MM.1S (cell line): ENCODE data around the gene LPIN1.
A peak's percentile ranks its signal among the peaks of the same experiment; 100 is the strongest.

Experiments used
- DNase-seq: peaks from one replicate; pipeline ENCODE4 v3.0.0-alpha.2; 2015
- H2AFZ ChIP-seq: fragments of 300-600 bp; sonication (generic); 2 replicates; pipeline ENCODE4 v1.6.0; 2016; ENCODE audit warnings: antibody characterized with exemption, low read length
- H3F3A ChIP-seq: fragments of 300-600 bp; sonication (generic); 2 replicates; pipeline ENCODE4 v1.6.1; 2016; ENCODE audit warnings: mild to moderate bottlenecking, antibody characterized with exemption, low read length, moderate library complexity, mixed read lengths; ENCODE audit not compliant: insufficient read depth
- H3K27ac ChIP-seq: fragments of 300-600 bp; sonication (generic); 2 replicates; pipeline ENCODE4 v1.5.1; 2016; ENCODE audit warnings: mild to moderate bottlenecking, low read length
- H3K27me3 ChIP-seq: fragments of 300-600 bp; sonication (generic); replicated peaks from 2 replicates; pipeline ENCODE4 v1.6.0; 2016; ENCODE audit warnings: low read length; ENCODE audit not compliant: insufficient read depth
- H3K36me3 ChIP-seq: fragments of 300-600 bp; sonication (generic); replicated peaks from 2 replicates; pipeline ENCODE4 v1.6.1; 2016; ENCODE audit warnings: mild to moderate bottlenecking, low read length, mixed read lengths; ENCODE audit not compliant: insufficient read depth
- H3K4me1 ChIP-seq: fragments of 300-600 bp; sonication (generic); 2 replicates; pipeline ENCODE4 v1.6.1; 2016; ENCODE audit warnings: low read length, mixed read lengths
- H3K4me2 ChIP-seq: fragments of 300-600 bp; sonication (generic); 2 replicates; pipeline ENCODE4 v1.6.0; 2016; ENCODE audit warnings: low read depth, low read length
- H3K4me3 ChIP-seq: fragments of 300-600 bp; sonication (generic); 2 replicates; pipeline ENCODE4 v1.5.1; 2016; ENCODE audit warnings: low read length, mixed read lengths
- H3K79me2 ChIP-seq: fragments of 300-600 bp; sonication (generic); 2 replicates; pipeline ENCODE4 v1.6.1; 2016; ENCODE audit warnings: mixed run types, low read length, mixed read lengths
- H3K9ac ChIP-seq: fragments of 300-600 bp; sonication (generic); 2 replicates; pipeline ENCODE4 v1.6.1; 2016; ENCODE audit warnings: low read length, mixed read lengths
- H3K9me2 ChIP-seq: fragments of 300-600 bp; sonication (generic); replicated peaks from 2 replicates; pipeline ENCODE4 v1.6.1; 2016; ENCODE audit warnings: mild to moderate bottlenecking, low read length, mixed read lengths; ENCODE audit not compliant: insufficient read depth
- H3K9me3 ChIP-seq: fragments of 300-600 bp; sonication (generic); replicated peaks from 2 replicates; pipeline ENCODE4 v1.6.1; 2016; ENCODE audit warnings: mild to moderate bottlenecking, low read length, mixed read lengths; ENCODE audit not compliant: insufficient read depth
- H4K20me1 ChIP-seq: fragments of 300-600 bp; sonication (generic); 2 replicates; pipeline ENCODE4 v1.6.1; 2016; ENCODE audit warnings: mild to moderate bottlenecking, low read length, moderate library complexity, mixed read lengths; ENCODE audit not compliant: insufficient read depth
- CTCF ChIP-seq: fragments of 300-600 bp; sonication (generic); IDR thresholded peaks from 2 replicates; pipeline ENCODE4 v1.5.1; 2016; ENCODE audit warnings: antibody characterized with exemption, low read length, mixed read lengths
- EZH2 ChIP-seq: fragments of 300-600 bp; sonication (generic); optimal IDR thresholded peaks from 2 replicates; pipeline ENCODE3; 2017; ENCODE audit warnings: low read depth, mild to moderate bottlenecking, antibody characterized with exemption, low read length, mixed read lengths
- EZH2phosphoT487 ChIP-seq: fragments of 300-600 bp; sonication (generic); IDR thresholded peaks from 2 replicates; pipeline ENCODE4 v1.6.1; 2018; ENCODE audit warnings: antibody characterized with exemption, low read length

Gene LPIN1

DNA sequence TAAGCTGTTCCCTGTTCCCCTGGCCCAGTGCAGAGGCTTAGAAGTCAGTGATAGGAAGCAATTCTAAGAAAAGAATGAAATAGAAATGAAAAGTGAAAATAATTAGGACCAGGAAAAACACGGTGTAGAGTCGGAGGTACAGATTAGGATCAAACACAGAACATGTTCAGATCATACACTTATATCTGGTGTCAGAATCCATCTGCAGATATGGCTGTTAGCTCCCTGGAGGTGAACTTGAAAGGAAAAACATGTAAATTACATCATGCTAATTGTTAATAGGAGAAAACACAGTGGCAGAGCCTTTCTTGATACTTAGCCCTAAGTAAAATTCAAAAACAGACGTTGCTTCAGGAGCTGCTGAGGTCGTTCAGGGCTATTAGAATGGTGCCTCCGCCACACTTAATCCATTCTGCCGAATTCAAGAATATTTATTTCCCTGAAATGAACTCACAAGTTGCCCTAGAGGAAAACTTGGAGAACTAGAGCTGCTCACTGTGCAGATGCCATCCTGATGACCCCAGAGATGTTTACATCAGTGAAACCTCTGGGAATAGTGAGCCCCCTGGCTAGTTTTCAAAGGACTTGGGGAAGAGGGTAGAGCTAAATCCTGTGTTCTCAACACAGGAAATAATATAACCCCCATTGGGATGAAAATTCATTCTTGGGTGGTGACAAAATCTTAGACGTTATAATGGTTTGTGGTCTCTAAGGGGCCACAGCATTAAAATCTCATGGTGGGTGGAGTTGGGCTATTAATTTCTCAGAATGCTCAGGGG, 27.5 kb downstream of the LPIN1 start:
- H2AFZ ChIP-seq = no peak overlapping the region
- peaks cover 58% of the 10 kb centered on the region for H3F3A ChIP-seq
- peaks cover 88% of the 10 kb centered on the region for H3K79me2 ChIP-seq
- H3K27me3 ChIP-seq = no peaks in the 10 kb centered on the region
- peak overlapping the region; percentile 63; the same call in 1 of the 2 replicates for H3K4me2 ChIP-seq
- peaks cover 37% of the 10 kb centered on the region for H3K36me3 ChIP-seq
- peaks cover 4% of the 10 kb centered on the region; the same call in 1 of the 2 replicates for H4K20me1 ChIP-seq
- TF ChIP-seq EZH2phosphoT487 = no peak
- no peak for TF ChIP-seq CTCF
- no peak for TF ChIP-seq EZH2
- H3K4me1 ChIP-seq = peaks cover 49% of the 10 kb centered on the region
- H3K27ac ChIP-seq = peak overlapping the region; percentile 65; the same call in 1 of the 2 replicates
- no peaks in the 10 kb centered on the region for H3K9me3 ChIP-seq
- no peak overlapping the region for H3K4me3 ChIP-seq
- no peak for DNase-seq
- H3K9me2 ChIP-seq = no peaks in the 10 kb centered on the region
- H3K9ac ChIP-seq = no peak overlapping the region

DNA sequence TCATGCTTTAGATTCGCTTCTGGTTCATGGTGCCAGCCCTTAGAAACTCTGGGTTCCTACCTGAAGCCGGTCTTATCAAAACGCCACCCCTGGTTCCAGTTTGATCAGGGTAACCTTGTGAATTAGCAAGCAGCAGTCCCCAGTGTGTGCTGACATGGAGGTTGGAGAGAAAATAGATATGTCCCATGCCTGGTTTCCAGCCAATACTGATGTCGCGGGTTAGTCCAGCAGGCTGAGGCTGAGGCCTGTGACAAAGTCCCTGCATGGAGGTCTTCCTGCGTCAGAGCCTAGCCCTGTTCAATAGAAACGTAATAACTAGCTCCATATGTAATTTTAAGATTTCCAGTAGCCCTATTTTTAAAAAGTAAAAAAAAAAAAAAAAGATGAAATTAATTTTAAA, 28.2 kb downstream of the LPIN1 start:
- H3K27me3 ChIP-seq = no peaks in the 10 kb centered on the region
- TF ChIP-seq EZH2phosphoT487 = no peak
- H3K9me2 ChIP-seq = no peaks in the 10 kb centered on the region
- H3K36me3 ChIP-seq = peaks cover 40% of the 10 kb centered on the region
- no peak overlapping the region for H2AFZ ChIP-seq
- peaks cover 56% of the 10 kb centered on the region for H3F3A ChIP-seq
- DNase-seq = peak; percentile 8
- H3K9ac ChIP-seq = no peak overlapping the region
- peaks cover 53% of the 10 kb centered on the region for H3K4me1 ChIP-seq
- peak overlapping the region; percentile 63; the same call in 1 of the 2 replicates for H3K4me2 ChIP-seq
- H3K79me2 ChIP-seq = peaks cover 88% of the 10 kb centered on the region
- no peaks in the 10 kb centered on the region for H3K9me3 ChIP-seq
- H3K4me3 ChIP-seq = no peak overlapping the region
- peaks cover 4% of the 10 kb centered on the region; the same call in 1 of the 2 replicates for H4K20me1 ChIP-seq
- peak overlapping the region; percentile 65; the same call in 1 of the 2 replicates for H3K27ac ChIP-seq

GRCh38 chr2:11775384-11775783, 29.0 kb downstream of the LPIN1 start:
- H3K9ac ChIP-seq = peak overlapping the region; percentile 14; the same call in 1 of the 2 replicates

More at GRCh38 chr2:11775384-11775783, 29.0 kb downstream of the LPIN1 start:
- Histone ChIP-seq H3K4me1 (peaks cover 54% of the 10 kb centered on the region), H3F3A (peaks cover 55% of the 10 kb centered on the region), H3K79me2 (peaks cover 88% of the 10 kb centered on the region), H3K27me3 (no peaks in the 10 kb centered on the region), H4K20me1 (peaks cover 4% of the 10 kb centered on the region; the same call in 1 of the 2 replicates), H3K36me3 (peaks cover 40% of the 10 kb centered on the region), H3K4me3 (peak overlapping the region; percentile 25), H3K9me2 (no peaks in the 10 kb centered on the region), H3K4me2 (peak overlapping the region; percentile 63), H2AFZ (no peak overlapping the region), H3K27ac (peak overlapping the region; percentile 65), H3K9me3 (no peaks in the 10 kb centered on the region)
- peak; percentile 87 for DNase-seq
- TF ChIP-seq EZH2 = no peak
- TF ChIP-seq CTCF = no peak
- no peak for TF ChIP-seq EZH2phosphoT487
